CD4-positive, alpha-beta T cell treated with Interleukin-15 for 1 hour (primary cell): ENCODE data around the gene AHCY.
"Not testable (repeated sequence)": the region's sequence is repeated elsewhere in the genome, so short reads cannot be mapped to it uniquely, and the experiment has no call there.

Source experiments
- DNase-seq: peaks from one replicate; pipeline ENCODE4 v3.0.0-alpha.2; 2020

Gene AHCY

DNA sequence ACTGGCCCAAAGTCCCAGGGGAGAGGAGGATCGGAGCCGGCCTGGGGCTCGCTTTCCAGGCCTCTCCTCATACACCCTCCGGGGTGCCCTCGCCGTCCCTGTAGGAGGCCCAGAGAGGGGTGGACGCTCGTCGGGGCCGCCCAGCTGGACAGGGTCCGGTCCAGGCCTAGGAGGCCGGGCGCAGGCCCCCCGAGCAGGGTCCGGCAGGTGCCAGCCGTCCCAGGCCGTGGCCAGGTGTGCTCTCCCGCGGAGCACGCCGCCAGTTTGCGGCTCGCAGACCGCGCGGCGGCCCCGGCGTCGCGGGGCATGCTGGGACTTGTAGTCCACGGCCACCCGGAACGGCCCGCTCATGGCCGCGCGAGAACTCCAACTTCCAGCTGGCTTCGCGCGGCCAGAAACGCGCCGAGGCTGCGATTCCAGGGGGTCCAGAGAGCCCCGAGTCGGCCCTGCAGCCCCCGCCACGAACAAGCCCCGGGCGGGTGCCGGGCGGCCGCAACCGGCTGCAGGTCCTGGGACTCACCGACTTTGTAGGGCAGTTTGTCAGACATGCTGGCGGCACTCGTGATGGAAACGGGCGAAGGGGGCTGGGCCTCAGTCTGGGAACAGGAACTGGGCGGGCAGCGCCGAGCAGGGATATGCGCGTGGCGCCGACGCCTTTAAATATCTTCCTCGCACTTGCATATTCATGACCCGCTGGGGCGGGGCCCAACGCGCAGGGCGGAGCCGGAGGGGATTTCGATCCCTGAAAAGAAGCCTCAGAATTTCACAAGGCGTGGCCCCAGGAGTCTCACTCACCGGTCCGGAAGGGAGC, at the start of gene AHCY:
AHCY (minus strand) TSS at position 633 of the 811 bp plus-strand sequence; CDS start at position 548, 85 bp downstream.
- DNase-seq = peak; percentile 90

DNA sequence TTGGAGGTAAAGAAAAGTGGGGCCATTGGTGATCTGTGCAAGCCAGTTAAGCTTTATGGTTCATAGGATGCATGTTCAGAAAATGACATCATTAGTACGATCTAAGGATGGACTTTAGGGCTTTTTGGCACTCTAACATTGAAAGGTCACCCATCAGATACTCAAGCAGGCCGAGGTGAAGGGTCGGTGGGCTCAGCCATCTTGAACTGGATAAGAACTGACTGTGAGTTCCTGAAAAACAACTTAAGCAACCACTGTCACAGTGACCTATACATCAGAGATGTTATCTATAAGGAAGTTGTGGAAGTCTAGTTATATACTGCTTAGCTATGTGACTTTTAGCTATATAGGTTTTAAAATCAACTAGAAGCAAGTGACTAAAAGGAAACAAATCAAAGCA, 46.9 kb upstream of the AHCY start:
- DNase-seq = no peak

DNA sequence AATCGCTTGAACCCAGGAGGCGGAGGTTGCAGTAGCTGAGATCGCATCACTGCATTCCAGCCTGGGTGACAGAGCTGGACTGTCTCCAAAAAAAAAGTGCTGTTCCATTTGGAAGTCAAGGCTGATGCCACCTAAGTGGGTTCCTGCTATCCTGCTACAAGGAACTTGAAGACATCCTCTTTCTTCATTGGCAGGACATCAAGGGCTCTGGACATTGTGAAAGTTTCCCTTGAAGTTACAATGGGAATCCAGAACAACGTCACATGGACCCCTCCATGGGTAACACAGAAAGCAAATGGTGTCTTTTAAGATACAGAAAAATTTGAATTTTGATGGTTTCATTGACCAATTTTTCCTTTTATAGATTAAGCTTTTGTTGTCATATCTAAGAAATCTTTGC, 44.4 kb upstream of the AHCY start:
- DNase-seq = no peak

GRCh38 chr20:34346533-34346865, 43.3 kb upstream of the AHCY start:
- DNase-seq = not testable (repeated sequence)

DNA sequence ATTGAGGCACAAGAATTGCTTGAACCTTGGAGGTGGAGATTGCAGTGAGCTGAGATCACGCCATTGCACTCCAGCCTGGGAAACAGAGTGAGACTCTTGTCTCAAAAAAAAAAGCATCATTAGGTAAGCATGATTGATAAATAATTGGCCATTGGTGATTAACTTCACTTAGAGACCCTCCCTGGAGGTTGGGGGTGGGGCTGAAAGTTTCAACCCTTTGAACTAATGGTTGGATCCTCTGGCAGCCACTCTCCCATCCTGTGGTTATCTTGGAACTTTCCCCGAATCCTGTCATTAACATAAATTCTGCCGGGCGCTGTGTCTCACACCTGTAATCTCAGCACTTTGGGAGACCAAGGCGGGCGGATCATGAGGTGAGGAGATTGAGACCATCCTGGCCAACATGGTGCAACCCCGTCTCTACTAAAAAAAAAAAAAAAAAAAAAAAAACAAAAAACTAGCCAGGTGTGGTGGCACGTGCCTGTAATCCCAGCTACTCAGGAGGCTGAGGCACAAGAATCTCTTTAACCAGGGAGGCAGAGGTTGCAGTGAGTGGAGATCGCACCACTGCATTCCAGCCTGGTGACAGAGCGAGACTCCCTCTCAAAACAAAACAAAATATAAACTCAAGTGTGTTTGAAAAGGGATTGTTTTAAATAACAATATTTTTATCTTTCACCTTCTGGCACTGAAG, 42.8 kb upstream of the AHCY start:
- not testable (repeated sequence) for DNase-seq

DNA sequence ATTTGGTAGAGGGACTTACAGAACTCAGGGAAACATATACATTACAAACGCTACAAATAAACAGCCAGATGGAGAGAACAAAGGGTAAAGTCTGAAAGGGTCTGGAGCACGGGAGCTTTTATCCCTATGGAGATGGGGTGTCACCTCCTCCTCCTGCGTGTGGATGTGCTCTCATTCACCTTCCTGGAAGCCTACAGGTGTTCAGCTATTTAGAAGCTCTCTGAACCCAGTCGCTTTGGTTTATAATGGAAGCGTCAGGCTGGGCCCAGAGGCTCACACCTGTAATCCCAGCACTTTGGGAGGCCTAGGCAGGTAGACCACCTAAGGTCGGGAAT, 42.2 kb upstream of the AHCY start:
- DNase-seq = no peak

GRCh38 chr20:34344238-34344637, 41.1 kb upstream of the AHCY start:
- no peak for DNase-seq

DNA sequence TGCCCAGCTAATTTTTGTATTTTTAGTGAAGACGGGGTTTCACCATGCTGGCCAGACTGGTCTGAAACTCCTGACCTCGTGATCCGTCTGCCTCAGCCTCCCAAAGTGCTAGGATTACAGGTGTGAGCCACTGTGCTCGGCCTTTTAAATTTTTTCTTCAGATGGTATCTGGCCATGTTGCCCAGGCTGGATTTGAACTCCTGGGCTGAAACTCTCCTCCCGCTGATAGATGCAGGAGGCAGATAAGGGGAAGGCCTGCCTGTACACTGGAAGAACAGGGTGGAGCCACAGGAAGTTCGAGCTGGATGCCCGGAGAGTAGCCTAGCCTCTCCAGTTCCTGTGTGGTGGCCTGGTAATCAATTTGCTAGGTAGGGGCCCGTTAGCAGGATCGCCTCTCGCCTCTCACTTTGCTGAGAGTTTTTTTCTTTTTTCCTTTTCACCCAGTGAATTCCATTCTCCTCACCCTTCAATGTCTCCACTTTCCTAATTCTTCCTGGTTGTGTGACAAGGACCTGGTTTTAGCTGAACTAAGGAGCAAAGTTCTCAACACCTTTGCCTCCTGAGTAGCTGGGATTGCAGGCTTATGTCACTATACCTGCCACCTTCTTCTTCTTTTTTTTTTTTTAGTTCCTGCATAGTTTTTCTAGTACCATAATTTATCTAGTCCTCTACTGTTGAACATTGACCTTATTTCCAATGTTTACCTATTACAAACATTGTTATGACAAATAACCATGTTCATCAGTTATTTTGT, 40.5 kb upstream of the AHCY start:
- DNase-seq = no peak

- not testable (repeated sequence) for DNase-seq
Observed at GRCh38 chr20:34341199-34341598, 38.0 kb upstream of the AHCY start.

- not testable (repeated sequence) for DNase-seq
Observed at GRCh38 chr20:34340726-34341125, 37.6 kb upstream of the AHCY start.

DNA sequence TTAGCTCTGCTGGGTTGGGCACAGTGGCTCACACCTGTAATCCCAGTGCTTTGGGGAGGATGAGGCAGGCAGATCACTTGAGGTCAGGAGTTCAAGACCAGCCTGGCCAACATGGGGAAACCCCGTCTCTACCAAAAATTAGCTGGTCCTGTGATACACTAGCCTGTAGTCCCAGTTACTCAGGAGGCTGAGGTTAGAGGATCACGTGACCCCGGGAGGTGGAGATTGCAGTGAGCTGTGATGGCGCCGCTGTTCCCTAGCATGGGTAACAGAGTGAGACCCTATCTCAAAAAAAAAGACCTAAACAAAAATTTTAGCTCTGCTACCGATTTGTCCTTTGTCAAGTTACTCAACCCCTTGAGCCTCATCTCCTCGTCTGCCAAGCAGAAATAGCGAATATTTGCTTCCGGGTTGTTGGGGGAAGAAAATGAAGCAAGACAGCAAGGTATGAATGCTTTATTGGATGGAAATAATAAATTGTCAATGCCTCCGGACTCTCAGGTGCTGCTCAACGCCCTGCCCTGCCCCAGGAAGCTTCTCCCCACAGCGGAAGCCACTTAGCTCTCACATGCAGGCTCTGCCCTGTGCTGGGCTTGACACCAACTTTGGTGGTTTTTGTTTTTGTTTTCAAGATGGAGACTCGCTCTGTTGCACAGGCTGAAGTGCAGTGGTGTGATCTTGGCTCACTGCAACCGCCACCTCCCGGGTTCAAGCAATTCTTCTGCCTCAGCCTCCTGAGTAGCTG, 35.0 kb upstream of the AHCY start:
- peak; percentile 42 for DNase-seq

GRCh38 chr20:34337544-34337943, 34.4 kb upstream of the AHCY start:
- no peak for DNase-seq

- DNase-seq = no peak
Observed at GRCh38 chr20:34334654-34335407, 31.7 kb upstream of the AHCY start.

- DNase-seq = no peak
Observed at GRCh38 chr20:34333786-34334185, 30.6 kb upstream of the AHCY start.

DNA sequence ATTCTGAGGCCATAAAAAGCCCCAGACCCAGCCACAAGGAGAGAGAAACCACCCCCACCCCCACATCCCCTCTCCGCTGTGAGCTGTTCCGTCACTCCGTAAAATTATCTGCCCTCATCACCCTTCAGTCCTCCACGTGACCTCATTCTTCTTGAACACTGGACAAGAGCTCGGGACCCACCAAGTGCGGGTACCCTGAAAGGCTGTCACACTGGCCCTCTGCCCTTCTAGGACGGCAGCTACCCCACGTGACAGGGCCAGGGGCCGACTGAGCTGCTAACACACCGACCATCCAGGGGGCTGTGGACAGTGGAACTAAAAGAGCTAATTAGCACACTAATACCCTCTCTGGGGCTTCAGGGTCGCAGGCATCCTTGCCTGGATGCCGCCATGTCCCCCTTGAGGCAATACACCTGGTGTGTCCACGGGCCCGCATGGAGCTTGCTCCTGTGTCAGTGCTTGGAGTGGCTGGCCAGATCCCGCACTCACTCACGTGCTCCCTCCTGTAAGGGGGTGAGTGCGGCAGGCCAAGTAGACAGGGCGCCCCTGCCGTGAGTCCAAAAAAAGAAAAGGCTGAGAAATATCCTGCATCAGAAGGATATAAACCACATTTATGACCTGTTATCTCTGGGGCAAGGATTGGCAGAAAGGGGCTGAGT, 29.2 kb upstream of the AHCY start:
- no peak for DNase-seq

- DNase-seq = no peak
Observed at GRCh38 chr20:34331838-34332237, 28.7 kb upstream of the AHCY start.

- DNase-seq = not testable (repeated sequence)
Observed at GRCh38 chr20:34330861-34331544, 27.8 kb upstream of the AHCY start.

- no peak for DNase-seq
Observed at GRCh38 chr20:34328928-34329677, 25.9 kb upstream of the AHCY start.

- not testable (repeated sequence) for DNase-seq
Observed at GRCh38 chr20:34328207-34328606, 25.1 kb upstream of the AHCY start.

DNA sequence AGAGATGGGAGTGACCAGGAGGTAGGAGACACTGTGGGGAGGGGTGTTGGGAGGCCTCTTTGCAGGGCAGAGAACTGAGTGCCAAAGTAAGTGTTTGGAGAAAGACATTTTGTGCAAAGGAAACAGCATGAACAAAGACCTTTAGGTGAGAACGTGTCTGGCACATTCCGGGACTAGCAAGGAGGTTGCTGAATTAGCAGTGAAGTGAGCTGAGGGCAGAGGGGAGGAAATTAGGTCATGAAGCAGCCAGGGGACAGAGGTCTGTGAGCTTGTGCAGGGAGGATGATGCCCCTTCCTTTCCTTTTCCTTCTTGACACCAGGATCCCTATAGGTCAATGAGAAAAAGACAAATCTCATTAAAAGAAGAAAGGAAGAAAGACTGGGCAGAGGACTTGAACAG, 21.4 kb upstream of the AHCY start:
- no peak for DNase-seq
